ENCODE measurements around the gene OAF. TPM values are rescaled to one million over a fixed set of nuclear protein-coding genes. Genes with fewer than 3 reads are reported as not detected.

OAF gene
- total and polyA plus RNA-seq, 8 donors = 21.6 to 88.3 (median 45.6) TPM

- Histone ChIP-seq H3K4me1 (no peaks in the 10 kb centered on the region), H3K27ac (no peak overlapping the region), H3K27me3 (peaks cover 0 to 3% (median 0%) of the 10 kb centered on the region in 4 donors), H3K9me3 (no peaks in the 10 kb centered on the region), H3K4me3 (no peak overlapping the region), H3K36me3 (no peaks in the 10 kb centered on the region)
- WGBS, 2 donors = 49 to 56% methylated on average over 4 of the region's 4 CpGs
- no peak for TF ChIP-seq CTCF (IDR thresholded peaks at IDR 0.05)
- intact Hi-C loops (cut with DNase I) = no loop called here
- no peak for DNase-seq
- ATAC-seq = no peak
- no peak for FAIRE-seq
Observed at GRCh38 chr11:120256178-120256577, 45.3 kb downstream of the OAF start.

GRCh38 chr11:120256779-120257178, 45.9 kb downstream of the OAF start:
- peaks cover 0 to 3% (median 0%) of the 10 kb centered on the region in 4 donors for H3K27me3 ChIP-seq
- 66 to 69% methylated on average over 2 of the region's 2 CpGs for WGBS, 2 donors
- no peak for DNase-seq
- TF ChIP-seq CTCF (IDR thresholded peaks at IDR 0.05) = no peak
- no peak for FAIRE-seq
- H3K9me3 ChIP-seq = no peaks in the 10 kb centered on the region
- H3K4me3 ChIP-seq = no peak overlapping the region
- H3K27ac ChIP-seq = no peak overlapping the region
- H3K36me3 ChIP-seq = no peaks in the 10 kb centered on the region
- intact Hi-C loops (cut with DNase I) = no loop called here
- H3K4me1 ChIP-seq = no peaks in the 10 kb centered on the region
- ATAC-seq = no peak

- intact Hi-C loops (cut with DNase I) = no loop called here
- ATAC-seq (no peak), DNase-seq (no peak), FAIRE-seq (no peak)
- Histone ChIP-seq H3K27ac (no peak overlapping the region), H3K9me3 (no peaks in the 10 kb centered on the region), H3K4me3 (no peak overlapping the region), H3K27me3 (peaks cover 0 to 3% (median 0%) of the 10 kb centered on the region in 4 donors), H3K36me3 (no peaks in the 10 kb centered on the region), H3K4me1 (no peaks in the 10 kb centered on the region)
- WGBS, 2 donors = 62 to 75% methylated on average over 9 of the region's 9 CpGs
- TF ChIP-seq CTCF (IDR thresholded peaks at IDR 0.05) = no peak
Observed at GRCh38 chr11:120257346-120257745, 46.5 kb downstream of the OAF start.

- Histone ChIP-seq H3K4me3 (no peak overlapping the region), H3K27ac (no peak overlapping the region), H3K36me3 (no peaks in the 10 kb centered on the region), H3K9me3 (no peaks in the 10 kb centered on the region), H3K4me1 (no peaks in the 10 kb centered on the region), H3K27me3 (peaks cover 0 to 3% (median 0%) of the 10 kb centered on the region in 4 donors)
- no peak for ATAC-seq
- FAIRE-seq = no peak
- WGBS, 2 donors = 74 to 83% methylated on average over 3 of the region's 3 CpGs
- TF ChIP-seq CTCF (IDR thresholded peaks at IDR 0.05) = no peak
- intact Hi-C loops (cut with DNase I) = no loop called here
- no peak for DNase-seq
Observed at GRCh38 chr11:120258661-120259060, 47.8 kb downstream of the OAF start.

GRCh38 chr11:120259241-120259640, 48.4 kb downstream of the OAF start:
- no peaks in the 10 kb centered on the region for H3K9me3 ChIP-seq
- intact Hi-C loops (cut with DNase I) = no loop called here
- TF ChIP-seq CTCF (IDR thresholded peaks at IDR 0.05) = no peak
- no peaks in the 10 kb centered on the region for H3K36me3 ChIP-seq
- no peak overlapping the region for H3K27ac ChIP-seq
- DNase-seq = no peak
- no peaks in the 10 kb centered on the region for H3K4me1 ChIP-seq
- H3K4me3 ChIP-seq = no peak overlapping the region
- 88 to 90% methylated on average over 3 of the region's 3 CpGs for WGBS, 2 donors
- ATAC-seq = no peak
- H3K27me3 ChIP-seq = peaks cover 0 to 3% (median 0%) of the 10 kb centered on the region in 4 donors
- FAIRE-seq = no peak
